GM10248 (cell line): ENCODE measurements around the gene SUSD3.
"Not testable (repeated sequence)": the region's sequence is repeated elsewhere in the genome, so short reads cannot be mapped to it uniquely, and the experiment has no call there.

Source experiments
- CTCF ChIA-PET: fragments of 300-600 bp; sonication (Branson Sonifier 250); formaldehyde crosslinking; extraction: SDS; loops from one replicate; lab custom pipeline; 2021; ENCODE audit warnings: antibody characterized with exemption; lab: Yijun Ruan, JAX
- POLR2A ChIA-PET: fragments of 350-650 bp; sonication (Branson Sonifier 250); formaldehyde crosslinking; extraction: SDS; loops from one replicate; lab custom pipeline; 2020; ENCODE audit warnings: antibody characterized with exemption; lab: Yijun Ruan, JAX
- DNase-seq: peaks from one replicate; pipeline ENCODE4 v3.0.0; 2012; ENCODE audit errors: extremely low spot score
- TF ChIP-seq, protein P1 (sequence below): IDR thresholded peaks from 2 replicates; pipeline ENCODE4 v1.5.1; 2012; ENCODE audit warnings: mild to moderate bottlenecking, low read depth; ENCODE audit errors: extremely low read depth, missing control alignments, control extremely low read depth

Gene SUSD3

DNA sequence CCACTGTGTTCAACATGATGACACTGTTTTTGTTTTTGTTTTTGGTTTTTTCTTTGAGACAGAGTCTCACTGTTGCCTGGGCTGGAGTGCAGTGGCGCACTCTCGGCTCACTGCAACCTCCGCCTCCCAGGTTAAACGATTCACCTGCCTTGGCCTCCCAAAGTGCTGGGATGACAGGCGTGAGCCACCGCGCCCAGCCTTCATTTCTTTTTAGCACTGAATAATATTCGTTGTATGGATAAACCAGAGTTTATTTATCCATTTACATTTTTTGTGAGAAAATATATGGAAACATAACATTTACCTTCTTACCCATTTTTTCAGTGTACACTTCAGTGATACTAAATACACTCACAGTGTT lies 41.8 kb downstream of the SUSD3 start:
- POLR2A ChIA-PET: no interaction called here
- TF ChIP-seq, protein P1, sequence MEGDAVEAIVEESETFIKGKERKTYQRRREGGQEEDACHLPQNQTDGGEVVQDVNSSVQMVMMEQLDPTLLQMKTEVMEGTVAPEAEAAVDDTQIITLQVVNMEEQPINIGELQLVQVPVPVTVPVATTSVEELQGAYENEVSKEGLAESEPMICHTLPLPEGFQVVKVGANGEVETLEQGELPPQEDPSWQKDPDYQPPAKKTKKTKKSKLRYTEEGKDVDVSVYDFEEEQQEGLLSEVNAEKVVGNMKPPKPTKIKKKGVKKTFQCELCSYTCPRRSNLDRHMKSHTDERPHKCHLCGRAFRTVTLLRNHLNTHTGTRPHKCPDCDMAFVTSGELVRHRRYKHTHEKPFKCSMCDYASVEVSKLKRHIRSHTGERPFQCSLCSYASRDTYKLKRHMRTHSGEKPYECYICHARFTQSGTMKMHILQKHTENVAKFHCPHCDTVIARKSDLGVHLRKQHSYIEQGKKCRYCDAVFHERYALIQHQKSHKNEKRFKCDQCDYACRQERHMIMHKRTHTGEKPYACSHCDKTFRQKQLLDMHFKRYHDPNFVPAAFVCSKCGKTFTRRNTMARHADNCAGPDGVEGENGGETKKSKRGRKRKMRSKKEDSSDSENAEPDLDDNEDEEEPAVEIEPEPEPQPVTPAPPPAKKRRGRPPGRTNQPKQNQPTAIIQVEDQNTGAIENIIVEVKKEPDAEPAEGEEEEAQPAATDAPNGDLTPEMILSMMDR: no peak
- no peak for DNase-seq
- CTCF ChIA-PET: no interaction called here

DNA sequence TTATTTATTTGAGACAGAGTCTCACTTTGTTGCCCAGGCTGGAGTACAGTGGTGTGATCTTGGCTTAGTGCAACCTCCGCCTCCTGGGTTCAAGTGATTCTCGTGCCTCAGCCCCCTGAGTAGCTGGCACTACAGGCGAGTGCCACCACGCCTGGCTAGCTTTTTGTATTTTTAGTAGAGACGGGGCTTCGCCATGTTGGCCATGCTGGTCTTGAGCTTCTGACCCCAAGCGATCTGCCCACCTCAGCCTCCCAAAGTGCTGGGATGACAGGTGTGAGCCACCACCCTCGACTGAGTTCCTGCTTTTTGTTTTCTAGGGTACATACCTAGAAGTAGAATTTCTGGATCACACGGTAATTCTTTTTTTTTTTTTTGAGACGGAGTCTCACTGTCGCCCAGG lies 42.6 kb downstream of the SUSD3 start:
- DNase-seq, POLR2A ChIA-PET, CTCF ChIA-PET: not testable (repeated sequence)

DNA sequence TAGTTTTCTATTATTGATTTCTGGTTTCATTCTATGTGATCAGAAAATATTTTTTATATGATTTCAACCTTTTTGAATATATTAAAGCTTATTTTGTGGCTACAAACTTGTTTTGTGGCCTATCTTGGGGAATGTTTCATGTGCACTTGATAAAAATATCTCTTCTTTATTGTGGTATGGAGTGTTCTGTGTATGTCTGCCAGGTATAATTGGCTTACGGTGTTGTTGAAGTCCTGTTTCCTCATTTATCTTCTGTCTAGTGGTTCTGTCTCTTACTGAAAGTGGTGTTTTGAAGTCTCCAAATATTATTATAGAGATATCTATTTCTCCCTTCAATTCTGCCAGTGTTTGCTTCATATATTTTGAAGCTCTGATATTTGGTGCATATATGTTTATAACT lies 47.1 kb downstream of the SUSD3 start:
- ChIA-PET POLR2A (no interaction called here), CTCF (interaction anchor here (4.7 to 9.7 kb wide), 2 partner anchors 9 to 18 kb away, joined by 51 to 174 read pairs; partner anchors contain the start of gene CARD19)
- TF ChIP-seq, protein P1: no peak
- no peak for DNase-seq

DNA sequence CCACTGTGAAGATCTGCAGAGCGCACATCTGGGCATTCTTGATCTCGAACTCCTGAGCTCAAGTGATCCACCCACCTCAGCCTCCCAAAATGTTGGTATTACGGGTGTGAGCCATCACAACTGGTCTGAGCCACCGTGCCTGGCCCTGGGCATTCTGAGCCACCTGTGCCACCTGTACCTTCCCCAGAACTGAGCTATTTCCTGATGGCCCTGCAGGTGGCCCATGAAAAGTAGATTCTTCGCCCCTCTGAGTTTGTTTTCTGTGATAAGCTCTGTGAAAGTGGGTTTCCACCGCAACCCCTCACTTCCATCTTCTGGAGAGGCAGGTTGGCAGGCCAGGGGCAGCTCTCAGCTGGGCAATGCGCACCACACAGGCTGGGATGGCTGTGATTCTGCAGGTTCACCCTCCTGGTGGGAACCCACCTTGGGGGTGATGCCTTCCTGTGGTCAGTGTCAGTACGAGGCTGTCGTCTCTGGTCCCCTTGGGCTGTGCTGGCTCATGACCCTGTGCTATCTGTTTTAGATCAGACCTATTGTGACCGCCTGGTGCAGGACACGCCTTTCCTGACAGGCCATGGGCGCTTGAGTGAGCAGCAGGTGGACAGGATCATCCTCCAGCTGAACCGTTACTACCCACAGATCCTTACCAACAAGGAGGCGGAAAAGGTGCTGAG lies 48.8 kb downstream of the SUSD3 start:
- ChIA-PET CTCF (interaction anchor here (0.8 to 9.7 kb wide), 12 partner anchors 10 to 459 kb away, joined by 3 to 174 read pairs (median 9); partner anchors contain the start of genes CARD19 and NINJ1), POLR2A (no interaction called here)
- no peak for DNase-seq
- TF ChIP-seq, protein P1: no peak

DNA sequence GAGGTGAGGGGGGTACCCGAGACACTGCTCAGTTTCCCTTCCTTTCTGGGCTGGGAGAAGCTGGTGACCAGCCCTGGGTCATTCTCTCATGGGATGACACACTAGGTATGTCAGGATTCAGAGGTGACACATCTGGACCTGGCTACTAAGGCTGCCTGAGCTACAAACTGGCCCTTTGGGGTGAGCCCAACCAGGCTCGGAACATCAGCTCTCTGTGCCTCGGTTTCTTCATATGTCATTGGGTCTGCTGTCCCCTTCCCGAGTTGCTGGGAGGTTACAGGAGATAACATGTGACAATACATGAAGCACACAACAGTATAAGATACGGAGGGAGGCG lies 49.3 kb downstream of the SUSD3 start:
- ChIA-PET CTCF (interaction anchor here (1.1 to 9.7 kb wide), 11 partner anchors 11 to 459 kb away, joined by 3 to 174 read pairs (median 11); partner anchors contain the start of genes CARD19 and NINJ1), POLR2A (no interaction called here)
- TF ChIP-seq, protein P1: no peak
- no peak for DNase-seq

DNA sequence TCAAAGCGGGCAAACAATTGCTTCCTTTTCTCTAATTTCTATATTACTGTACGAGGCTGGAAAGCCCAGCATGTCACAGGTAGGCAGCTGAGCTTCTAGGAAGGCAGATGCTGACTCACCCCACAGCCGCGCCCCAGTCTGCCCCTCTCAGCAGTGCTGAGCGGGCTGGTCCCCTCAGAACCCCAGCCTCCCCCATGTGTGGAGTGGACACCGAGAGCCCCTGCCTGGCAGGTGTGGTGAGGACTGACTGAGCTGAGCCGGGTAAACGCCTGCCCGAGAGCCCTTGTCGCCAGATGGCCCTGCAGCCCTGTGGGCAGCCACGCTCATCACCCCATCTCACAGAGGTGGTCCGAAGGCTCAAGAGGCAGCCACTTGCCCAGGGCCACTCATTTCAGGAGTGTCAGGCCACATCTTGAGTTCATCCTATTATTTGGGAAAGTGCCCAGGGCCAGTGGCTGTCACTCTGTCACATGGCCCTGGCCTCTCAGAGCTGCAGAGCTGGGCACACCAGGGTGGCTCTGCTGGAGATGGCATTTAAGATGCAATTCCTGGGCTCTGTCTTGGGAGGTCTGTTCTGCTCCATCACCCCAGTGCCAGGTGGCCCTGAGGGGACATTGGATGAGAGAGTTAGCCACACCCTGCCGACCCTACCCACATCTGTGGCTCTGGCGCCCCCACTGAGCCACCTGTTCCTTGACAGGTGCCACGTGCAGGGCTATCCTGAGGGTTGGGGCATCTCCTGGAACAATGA lies 50.0 kb downstream of the SUSD3 start:
- CTCF ChIA-PET: interaction anchor here (0.6 to 9.7 kb wide), 32 partner anchors 11 to 461 kb away, joined by 3 to 174 read pairs (median 4); partner anchors contain the start of genes CARD19 and NINJ1
- POLR2A ChIA-PET: interaction anchor here (0.6 to 0.8 kb wide), 2 partner anchors 26 to 39 kb away, joined by 3 read pairs; partner anchors contain the start of gene NINJ1
- TF ChIP-seq, protein P1: no peak
- DNase-seq: no peak
